ENCODE data around the gene NTN4. TPM values are rescaled to one million over a fixed set of nuclear protein-coding genes. Genes with fewer than 3 reads are reported as not detected.

Gene NTN4
- total and polyA plus RNA-seq, 10 of the 15 experiments (the other 5 are each of a cell fraction or from before 2014, with no cell fraction given): 0.15 TPM; not detected in 9

- TF ChIP-seq ZBTB4 (CRISPR knock-in tag; IDR thresholded peaks at IDR 0.05) (no peak), HDGF (IDR thresholded peaks at IDR 0.05) (no peak), CREM (IDR thresholded peaks at IDR 0.05; ENCODE audit: low read depth) (no peak), ZNF207 (IDR thresholded peaks at IDR 0.05; ENCODE audit: borderline replicate concordance) (no peak), BRCA1 (IDR thresholded peaks at IDR 0.05; ENCODE audit: low read depth, low read length) (no peak), FOXK2 (IDR thresholded peaks at IDR 0.05) (no peak), CBFB (IDR thresholded peaks at IDR 0.05; ENCODE audit: low read depth) (no peak), TCF7 (IDR thresholded peaks at IDR 0.05; ENCODE audit: borderline replicate concordance) (no peak)
Measured at GRCh38 chr12:95690861-95691635, 99.5 kb downstream of the NTN4 start (continued).

GRCh38 chr12:95687937-95688336, 102.6 kb downstream of the NTN4 start:
- SMC1A ChIA-PET (ENCODE audit: uncharacterized antibody, unreplicated experiment): interaction anchor here (1.7 kb wide), 1 partner anchor 11 kb away, joined by 4 read pairs; no protein-coding TSS in a partner anchor
- intact Hi-C loops (cut with micrococcal nuclease; ENCODE audit: unreplicated experiment) (no loop called here), in situ Hi-C loops (cut with MboI) (no loop called here)
- no peaks in the 10 kb centered on the region for H3K4me1 ChIP-seq (ENCODE audit: control insufficient read depth, insufficient read depth, low read length)
- DNase-seq (ENCODE audit: low read depth, low spot score) (no peak), FAIRE-seq (no peak), ATAC-seq (no peak)
- H3K27me3 ChIP-seq (replicated peaks in 1 of 2; ENCODE audit: control insufficient read depth in 2 of 2, insufficient read depth in 2 of 2, low read length in 1 of 2): peaks cover 1 to 6% of the 10 kb centered on the region in 2 experiments; a peak in 2 of 4 replicates
- no peaks in the 10 kb centered on the region for H4K20me1 ChIP-seq (ENCODE audit: control insufficient read depth, insufficient read depth)
- POLR2A ChIA-PET: no interaction called here
- no peak overlapping the region for H2AFZ ChIP-seq (ENCODE audit: control insufficient read depth, low read depth, low read length)
- no peak overlapping the region for H3K4me3 ChIP-seq
- no peak overlapping the region for H3K9ac ChIP-seq (ENCODE audit: control insufficient read depth, insufficient read depth, low read length)
- H3K4me2 ChIP-seq (ENCODE audit: control insufficient read depth, insufficient read depth): no peak overlapping the region
- no peaks in the 10 kb centered on the region for H3K36me3 ChIP-seq (ENCODE audit: control insufficient read depth in 2 of 2, insufficient read depth in 2 of 2, low read length in 1 of 2)
- 39% methylated on average over 2 of the region's 2 CpGs for WGBS (ENCODE audit: insufficient coverage, insufficient replicate concordance, low lambda C conversion rate, missing lambda C conversion rate)
- no TSS peak for BruUV-seq (replicated peaks)
- CTCF ChIA-PET: no interaction called here
- no peaks in the 10 kb centered on the region for H3K79me2 ChIP-seq (ENCODE audit: control insufficient read depth, insufficient read depth, low read length)
- H3K9me3 ChIP-seq (replicated peaks; ENCODE audit: control insufficient read depth, insufficient read depth, low read length): no peaks in the 10 kb centered on the region
- RAD21 ChIA-PET (ENCODE audit: unreplicated experiment): no interaction called here
- H3K27ac ChIP-seq (ENCODE audit: control insufficient read depth, insufficient read depth): no peak overlapping the region
- TF ChIP-seq POLR2A (IDR thresholded peaks at IDR 0.05; ENCODE audit: low read depth, low read length) (no peak), CHD2 (IDR thresholded peaks at IDR 0.05; ENCODE audit: borderline replicate concordance, low read depth, low read length) (no peak), ZNF217 (IDR thresholded peaks at IDR 0.05) (no peak), PML (IDR thresholded peaks at IDR 0.05; ENCODE audit: low read length) (no peak), RBBP5 (conservative IDR thresholded peaks at IDR 0.05) (no peak), USF2 (IDR thresholded peaks at IDR 0.05; ENCODE audit: borderline replicate concordance, low read depth, low read length) (no peak), NFXL1 (IDR thresholded peaks at IDR 0.05; ENCODE audit: borderline replicate concordance) (no peak), KDM1A (IDR thresholded peaks at IDR 0.05; ENCODE audit: borderline replicate concordance) (no peak), BMI1 (IDR thresholded peaks at IDR 0.05; ENCODE audit: borderline replicate concordance) (no peak), GATAD2B (conservative IDR thresholded peaks at IDR 0.05; ENCODE audit: low read depth) (no peak)
